EH (cell line): ENCODE measurements around the gene ZDHHC9.
A peak's percentile ranks its signal among the peaks of the same experiment; 100 is the strongest.
"Not testable (repeated sequence)": the region's sequence is repeated elsewhere in the genome, so short reads cannot be mapped to it uniquely, and the experiment has no call there.

Experiments
- DNase-seq: peaks from one replicate; pipeline ENCODE4 v3.0.0-alpha.2; 2015; ENCODE audit warnings: low read depth

Gene ZDHHC9

DNA sequence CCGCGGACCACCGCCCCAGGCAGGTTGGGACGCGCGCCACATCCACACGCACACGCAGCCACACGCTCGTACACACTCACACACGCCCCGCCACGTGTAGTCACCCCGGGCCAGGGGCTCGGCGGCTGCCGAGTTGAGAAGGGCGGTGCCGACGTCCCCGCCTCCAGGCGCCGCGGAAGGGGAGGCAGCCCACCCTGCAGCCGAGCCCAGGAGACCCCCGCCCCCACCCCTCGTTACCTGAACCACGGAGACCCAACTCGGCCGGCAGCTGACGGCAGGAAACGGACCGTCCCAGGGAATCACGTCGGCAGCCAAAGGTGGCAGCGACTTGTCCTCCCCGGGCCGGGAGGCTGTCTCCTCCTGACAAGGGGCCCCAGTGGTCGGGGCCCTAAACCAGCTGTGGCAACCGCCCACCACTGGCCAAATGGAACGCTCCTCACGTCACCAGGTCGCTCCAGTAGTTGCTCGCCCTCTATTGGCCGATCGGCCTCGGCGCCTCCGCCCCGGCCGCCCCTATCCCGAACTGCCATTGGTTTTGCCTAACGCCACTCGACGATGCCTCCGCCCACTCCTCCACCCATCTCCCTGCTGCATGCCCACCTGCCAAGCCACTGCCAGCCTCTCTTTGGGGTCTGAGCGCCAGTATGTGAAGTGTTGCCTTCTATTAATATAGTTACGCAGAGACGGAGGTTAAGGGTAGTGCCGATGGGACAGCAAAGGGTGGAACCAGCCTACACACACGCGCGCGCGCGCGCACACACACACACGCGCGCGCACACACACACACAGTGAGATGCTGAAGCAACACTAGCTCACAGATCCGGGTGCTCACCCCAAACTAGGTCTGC lies at the start of gene ZDHHC9:
Gene ZDHHC9, minus strand, starts transcription at position 428 of the 848 bp plus-strand sequence. CDS start 1,941 bp downstream, outside the sequence.
- peak; percentile 85 for DNase-seq

DNA sequence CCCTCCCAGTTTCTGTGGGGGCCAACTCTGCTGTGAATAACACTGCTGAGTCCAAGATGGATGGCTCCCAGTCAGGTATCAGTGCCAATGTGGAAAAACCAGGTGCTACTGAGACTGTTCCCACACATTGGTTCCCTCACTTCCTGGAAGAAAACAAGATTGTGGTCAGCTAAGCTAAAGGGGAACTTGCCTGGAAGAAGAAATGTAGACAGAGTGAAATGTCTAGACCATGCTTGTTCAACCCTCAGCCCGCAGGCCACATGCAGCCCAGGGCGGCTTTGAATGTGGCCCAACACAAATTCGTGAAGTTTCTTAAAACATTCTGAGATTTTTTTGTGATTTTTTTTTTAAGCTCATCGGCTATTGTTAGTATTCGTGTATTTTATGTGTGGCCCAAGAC lies 33.7 kb upstream of the ZDHHC9 start:
- DNase-seq = no peak

DNA sequence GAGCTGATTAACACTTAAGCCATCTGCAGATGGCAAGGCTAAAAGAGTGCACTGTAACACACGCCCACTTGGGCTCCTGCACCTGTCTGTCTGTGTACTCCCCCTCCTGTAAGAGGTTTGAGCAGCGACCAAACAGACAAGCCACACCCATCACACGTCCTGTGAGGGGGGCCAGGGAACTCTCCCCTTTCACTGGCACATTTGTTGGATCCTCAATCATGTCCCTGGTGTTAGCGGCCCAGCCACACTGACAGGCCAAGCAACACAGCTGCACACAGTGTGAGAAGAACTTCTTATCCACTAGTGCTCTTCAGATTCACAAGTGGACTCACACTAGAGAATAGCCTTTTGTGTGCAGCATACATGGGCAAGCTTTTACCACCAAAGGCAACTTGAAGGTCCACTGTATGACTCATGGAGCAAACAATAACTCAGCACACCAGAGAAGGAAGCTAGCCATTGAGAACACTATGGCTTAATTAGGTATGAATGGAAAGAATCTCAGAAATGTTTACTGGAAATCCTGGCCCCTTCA lies 33.2 kb upstream of the ZDHHC9 start:
- peak; percentile 76 for DNase-seq

DNA sequence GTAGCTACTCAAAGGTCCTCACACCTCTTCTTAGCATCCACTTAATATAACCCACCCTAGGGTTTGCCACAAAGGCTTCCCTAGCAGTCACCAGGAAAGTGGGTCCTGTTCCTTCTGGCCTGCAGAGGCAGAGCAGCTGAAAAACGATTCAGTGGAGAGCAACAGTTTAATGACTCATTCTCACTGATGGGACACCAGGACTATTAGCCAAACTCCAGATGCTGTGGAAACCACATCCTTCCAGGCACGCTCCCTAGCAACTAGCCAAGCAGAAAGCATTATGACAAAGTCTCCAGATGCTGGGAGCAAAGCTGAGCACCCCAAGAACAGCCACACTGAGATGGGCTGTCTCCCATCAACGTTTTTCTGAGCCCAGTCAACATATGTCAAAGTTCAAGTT lies 32.0 kb upstream of the ZDHHC9 start:
- peak; percentile 83 for DNase-seq

DNA sequence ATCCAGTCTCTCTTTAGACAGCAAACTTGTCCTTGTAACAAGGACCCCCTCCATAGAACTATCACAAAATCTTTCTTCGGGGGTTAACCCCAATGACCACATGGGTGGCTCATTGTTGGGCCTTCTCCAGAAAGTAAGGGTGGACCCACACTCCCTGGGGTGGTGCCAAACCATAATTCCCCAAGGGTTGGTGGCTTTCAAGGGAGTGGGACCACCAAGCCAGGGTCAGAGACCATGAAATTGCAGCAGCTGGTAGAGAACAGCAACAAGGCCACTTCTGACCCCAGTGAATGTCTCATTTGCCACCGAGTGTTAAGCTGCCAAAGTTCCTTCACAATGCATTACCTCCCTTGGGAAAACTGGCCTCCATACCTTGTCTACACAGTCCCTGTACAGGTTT lies 28.8 kb upstream of the ZDHHC9 start:
- no peak for DNase-seq

DNA sequence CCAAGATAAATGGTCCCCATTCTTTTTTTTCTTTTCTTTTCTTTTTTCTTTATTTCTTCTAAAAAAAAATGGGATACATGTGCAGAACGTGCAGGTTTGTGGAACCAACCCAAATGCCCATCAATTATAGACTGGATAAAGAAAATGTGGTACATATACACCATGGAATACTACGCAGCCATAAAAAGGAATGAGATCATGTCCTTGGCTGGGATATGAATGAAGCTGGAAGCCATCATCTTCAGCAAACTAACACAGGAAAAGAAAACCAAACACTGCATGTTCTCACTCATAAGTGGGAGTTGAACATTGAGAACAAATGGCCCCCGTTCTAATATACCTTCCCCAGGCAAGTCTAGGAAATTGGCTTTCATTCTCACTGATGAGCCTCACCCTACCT lies 22.6 kb upstream of the ZDHHC9 start:
- not testable (repeated sequence) for DNase-seq

DNA sequence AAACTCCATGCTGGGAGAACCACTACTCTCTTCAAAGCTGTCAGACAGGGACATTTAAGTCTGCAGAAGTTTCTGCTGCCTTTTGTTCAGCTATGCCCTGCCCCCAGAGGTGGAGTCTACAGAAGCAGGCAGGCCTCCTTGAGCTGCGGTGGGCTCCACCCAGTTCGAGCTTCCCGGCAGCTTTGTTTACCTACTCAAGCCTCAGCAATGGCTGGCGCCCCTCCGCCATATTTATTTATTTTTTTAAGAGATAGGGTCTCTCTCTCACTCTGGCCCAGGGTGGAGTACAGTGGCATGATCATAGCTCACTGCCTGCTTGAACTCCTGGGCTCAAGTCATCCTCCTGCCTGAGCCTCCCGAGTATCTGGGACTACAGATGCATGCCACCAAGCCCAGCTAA lies 15.4 kb upstream of the ZDHHC9 start:
- DNase-seq = not testable (repeated sequence)

DNA sequence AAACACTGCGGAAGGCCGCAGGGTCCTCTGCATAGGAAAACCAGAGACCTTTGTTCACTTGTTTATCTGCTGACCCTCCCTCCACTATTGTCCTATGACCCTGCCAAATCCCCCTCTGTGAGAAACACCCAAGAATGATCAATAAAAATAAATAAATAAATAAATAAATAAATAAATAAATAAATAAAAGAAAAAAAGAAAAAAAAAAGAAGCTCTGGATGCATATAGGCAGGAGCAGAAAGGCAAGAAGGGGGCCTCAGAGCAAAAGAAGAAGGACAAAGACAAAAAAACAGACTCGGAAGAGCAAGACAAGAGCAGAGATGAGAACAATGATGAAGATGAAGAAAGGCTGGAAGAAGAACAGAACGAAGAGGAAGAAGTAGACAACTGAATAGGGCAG lies 8.1 kb upstream of the ZDHHC9 start:
- not testable (repeated sequence) for DNase-seq

DNA sequence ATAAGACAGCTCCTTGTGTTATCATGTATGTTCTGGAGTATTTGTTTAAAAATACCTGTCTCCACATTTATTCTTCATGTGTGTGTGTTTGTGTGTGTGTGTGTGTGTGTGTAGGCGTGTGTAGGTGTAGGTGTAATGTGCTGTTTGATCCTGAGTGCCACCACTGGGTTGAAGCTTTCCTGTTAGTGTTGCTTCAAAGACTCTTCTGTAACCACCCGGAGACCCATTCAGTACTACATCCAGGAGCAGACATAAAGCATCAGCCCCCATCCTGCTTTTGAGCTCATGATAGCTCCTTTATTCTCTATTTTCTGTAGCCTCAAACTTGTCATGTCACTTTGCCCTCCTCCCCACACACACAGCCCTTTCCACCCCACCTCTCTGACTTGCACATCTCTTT lies 3.0 kb upstream of the ZDHHC9 start:
- no peak for DNase-seq

DNA sequence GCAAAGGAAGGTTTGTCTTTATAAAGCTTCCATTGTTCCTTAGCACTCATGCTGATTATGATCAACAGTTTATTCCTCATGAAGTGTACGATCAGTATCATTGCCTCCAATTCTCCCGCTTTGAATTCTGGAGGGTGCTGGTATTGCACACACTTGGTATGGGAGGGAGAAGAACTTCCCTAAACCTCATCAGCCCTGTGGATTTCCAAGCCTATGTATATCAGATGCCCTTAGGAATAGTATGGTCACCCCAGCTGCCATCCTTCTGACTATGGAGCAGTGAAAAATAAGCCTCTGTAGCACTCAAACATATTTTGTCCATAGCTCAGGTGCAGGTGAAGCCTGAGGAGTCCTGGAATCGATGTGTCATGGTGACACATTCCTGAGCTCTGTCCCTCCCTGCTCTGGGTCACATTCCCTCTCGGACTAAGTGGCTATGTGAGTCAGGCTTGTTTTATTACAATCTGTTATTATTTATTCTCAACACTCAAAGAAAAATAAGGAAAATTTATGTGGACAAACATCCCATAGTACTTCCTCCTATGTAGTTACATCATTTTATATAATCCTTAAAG lies 2.0 kb upstream of the ZDHHC9 start:
- no peak for DNase-seq

DNA sequence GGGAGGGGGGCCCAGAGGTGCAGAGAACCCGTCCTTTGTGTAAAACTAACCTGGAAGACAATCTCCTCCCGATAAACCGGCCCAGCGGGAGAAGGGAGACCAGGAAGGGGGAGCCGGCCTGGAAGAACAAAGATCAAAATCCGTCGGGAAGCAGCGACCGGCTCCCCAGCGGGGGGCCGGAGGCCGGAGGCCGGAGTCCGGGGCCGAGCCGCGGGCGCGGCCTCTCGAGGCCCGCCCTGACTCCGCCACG lies 552 bp downstream of the ZDHHC9 start:
- no peak for DNase-seq

DNA sequence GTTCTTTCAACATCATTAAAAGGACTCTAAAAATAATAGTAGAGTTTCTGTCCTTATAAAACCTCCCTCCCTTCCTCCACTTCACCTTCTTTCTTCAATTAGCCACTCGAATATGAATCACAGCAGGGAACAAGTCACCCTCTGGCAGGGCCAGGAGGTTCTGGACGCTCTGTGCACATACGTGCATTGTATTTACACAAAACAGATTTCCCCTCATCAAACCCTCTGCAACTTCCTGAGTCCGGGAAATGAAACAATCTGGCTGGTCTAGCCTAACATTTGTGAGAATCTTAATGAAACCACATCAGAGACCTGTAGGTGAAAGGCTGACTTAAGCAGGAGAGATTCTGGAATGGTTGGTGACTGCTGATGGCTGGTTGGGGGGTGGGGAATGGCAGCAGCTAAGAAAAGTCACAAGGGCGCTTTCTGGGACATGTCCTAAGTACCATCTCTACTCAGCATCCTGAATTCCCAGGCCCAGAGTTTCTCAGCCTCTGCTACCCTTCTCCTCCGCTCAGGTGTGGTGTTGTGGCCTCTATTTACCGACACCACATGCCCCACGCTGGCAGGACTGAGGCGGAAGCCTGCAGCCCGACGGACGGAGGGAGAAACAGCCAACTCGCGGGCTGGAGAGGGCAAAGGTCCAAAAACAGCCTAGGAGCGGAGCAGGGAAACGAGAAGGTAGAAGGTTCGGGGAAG lies 1.0 kb downstream of the ZDHHC9 start:
- peak; percentile 51 for DNase-seq

DNA sequence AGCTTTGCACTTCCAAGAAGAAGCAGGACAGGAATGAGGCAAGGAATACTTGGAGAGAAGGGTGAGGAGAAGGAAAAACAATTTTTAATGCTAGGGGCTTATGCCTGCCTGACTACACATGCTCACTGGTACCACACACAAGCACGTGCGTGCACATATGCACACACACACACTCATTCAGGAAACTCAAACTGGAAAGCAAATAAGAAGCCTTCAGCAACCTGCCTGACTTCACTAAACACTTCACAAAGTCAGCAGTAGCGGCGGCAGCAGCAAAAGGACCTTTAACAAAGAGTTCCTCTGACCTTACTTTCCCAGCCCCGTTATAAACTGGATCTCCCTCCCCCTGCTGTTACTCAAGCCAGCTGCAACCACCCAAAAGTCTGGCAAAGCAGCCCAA lies 3.3 kb downstream of the ZDHHC9 start:
- DNase-seq = no peak

DNA sequence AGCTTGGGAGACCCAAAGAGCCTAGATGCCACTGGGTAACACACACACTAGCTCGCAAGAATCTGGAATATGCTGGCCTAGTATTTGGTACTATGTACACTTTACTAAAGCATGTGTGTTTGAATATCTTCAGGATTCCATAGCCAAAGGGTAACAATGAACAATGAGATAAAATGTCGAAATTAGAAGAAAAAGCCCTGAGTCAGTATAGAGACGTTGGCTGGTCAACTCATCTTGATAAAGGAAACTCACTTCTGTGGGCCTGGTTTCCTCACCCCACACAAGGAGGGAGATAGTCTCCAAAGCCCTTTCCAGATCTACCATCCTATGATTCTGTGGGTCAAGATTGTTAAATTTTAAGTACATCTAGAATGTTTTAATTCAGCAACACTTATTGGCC lies 6.9 kb downstream of the ZDHHC9 start:
- no peak for DNase-seq

DNA sequence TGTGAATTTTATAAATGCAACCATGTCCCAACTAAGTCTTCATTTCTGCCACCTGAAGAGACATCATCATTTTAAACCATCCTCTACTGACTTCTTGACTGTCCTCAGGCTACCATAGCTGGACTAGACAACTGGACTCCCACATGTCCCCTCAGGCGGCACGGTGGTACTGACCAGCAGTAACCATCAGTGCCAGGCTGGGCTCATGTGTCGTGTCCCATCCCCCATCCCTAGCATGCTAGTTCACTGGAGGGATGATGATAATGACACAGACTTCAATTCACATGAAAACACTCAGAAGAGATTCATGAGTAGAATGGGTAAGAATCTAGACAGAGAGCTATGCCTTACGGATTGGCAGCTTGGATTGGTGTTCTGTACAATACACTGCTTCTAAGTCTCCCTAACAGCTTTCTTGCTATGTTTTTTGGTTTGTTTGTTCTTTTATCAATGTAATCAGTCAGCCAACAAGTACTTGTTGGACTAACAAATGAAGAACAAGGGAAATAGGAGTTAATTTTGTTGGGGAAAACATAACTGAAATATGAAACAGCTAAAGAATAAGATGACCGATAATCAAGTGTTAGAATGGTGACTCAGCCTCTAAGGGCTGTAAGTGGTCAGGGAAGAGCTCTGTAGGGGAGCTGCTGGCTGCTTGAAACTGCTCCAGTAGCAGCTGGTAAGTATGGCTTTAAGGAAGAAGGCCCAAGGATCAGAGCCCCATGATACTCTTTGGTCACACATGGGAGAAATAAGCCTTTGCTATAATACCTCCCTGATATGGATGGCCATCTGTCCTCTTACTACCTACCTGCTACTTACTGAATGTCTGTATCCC lies 10.3 kb downstream of the ZDHHC9 start:
- peak; percentile 73 for DNase-seq

DNA sequence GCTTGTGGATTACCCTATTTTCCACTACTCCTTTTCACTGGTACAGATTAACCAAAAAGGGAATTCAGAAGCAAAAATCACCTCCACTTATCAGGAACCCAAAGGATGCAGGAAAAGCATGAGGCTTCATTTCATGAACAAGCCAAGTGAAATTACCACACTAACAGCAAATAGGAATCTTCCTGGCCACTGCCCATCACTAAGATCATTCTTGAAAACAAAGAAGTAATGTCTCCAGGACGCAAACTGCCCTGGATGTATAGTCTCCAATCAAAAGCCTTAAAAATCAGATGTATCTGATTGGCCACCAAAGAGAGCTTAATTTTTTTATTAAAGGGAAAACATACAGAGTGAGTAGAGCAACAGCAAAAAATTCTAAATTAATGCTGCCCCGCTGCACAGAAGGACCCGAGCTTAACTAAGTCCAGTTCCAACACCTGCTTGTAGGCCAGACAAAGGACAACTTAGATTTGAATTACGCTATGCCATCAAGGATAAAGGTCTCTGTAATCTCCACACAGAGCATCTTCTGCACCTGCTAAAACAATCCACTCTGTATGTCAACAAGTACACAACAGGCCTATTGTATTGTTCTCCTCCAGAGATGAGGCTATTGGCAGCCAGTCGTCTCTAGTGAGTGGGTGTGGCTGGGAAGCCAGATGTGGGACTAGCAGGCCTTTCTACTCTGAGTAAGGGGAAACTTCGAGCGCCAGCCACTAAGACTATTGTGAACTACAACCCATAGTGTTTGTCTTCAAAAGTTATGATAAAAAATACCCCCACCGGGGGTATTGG lies 12.4 kb downstream of the ZDHHC9 start:
- DNase-seq = no peak

DNA sequence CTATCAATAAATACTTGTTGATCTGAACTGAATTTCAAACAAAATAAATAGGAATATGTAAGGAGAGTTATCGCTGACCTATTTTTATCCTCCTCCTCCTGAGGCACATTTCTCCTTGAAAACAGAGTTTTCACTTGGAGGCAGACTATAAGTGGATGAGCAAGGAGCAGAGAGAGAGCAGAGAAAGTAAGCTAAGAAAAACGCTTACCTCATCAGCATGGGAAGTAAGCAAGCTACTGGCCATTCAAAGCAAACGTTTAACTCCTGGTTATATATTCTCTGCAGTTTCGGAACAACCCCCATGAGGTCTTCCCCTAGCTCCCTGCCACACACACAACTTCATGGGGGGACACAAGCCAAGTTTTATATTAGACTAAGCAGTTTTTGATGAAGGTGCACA lies 13.2 kb downstream of the ZDHHC9 start:
- DNase-seq = no peak

DNA sequence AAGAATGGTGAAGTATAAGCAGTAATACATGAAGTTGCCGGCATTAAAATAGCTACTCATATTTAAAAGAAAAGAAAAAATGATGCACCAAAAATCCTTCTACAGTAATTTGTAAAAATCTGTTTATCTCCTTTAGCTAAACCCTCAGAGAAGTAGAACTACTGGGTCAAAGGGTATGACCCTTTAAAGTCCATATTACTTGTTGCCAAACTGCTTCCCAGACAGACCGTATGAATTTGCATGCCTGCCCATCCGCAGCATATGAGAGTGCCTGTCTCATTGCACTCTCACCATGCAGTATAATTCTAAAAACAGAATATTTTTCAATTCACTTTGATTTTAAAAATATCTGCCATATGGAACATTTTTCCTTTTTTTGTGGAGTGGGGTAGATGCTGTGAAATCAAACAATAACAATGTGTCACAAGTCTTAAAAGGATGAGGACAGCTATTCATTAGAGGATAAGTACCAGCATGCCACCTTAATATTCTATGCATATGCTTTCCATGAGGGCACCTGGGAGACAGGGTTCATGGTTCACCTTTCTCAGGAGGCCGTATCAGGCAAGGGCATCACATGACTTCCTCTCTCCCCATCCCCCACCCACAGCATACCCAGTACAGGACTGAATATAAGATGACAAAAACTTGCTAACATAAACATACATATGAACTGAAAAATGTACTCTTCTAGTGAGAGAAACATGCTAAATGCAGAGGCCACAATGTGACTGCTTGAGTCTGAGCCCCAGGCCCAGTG lies 17.8 kb downstream of the ZDHHC9 start:
- no peak for DNase-seq

DNA sequence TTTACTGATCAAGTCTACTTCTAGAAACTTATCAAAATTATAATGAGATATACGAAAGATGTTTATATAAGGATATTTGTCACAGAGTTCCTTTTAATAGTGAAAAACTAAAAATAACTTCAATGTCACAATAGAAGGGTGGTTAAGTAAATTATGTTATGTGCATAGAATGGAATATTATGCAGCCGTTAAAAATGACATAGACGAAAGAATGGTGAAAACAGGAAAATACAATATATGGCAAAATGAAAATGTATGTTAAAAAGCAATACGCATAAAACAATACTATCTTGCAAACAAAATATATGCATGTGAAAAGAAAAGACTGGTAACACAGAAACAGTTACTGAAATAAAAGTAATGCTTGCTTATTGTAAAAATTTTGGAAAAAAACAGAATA lies 19.1 kb downstream of the ZDHHC9 start:
- DNase-seq = no peak

DNA sequence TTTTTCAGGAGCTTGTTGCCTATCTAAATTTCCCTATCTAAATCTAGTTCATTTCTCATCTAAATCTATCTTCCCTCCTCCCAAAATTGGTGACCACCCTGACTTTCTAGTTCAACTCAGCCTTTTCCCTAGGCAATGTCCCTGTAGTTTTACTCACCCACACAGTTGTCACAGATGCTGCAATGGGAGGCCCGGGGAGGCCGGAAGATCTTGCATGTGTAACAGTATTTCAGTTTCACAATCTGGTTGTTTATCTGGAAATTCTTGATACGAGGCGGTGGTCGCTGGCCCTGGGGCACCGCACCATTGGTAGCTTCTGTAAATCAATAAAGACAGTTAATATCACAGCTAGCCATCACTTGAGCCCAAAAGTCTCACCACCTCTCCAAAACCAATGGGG lies 20.2 kb downstream of the ZDHHC9 start:
- no peak for DNase-seq

DNA sequence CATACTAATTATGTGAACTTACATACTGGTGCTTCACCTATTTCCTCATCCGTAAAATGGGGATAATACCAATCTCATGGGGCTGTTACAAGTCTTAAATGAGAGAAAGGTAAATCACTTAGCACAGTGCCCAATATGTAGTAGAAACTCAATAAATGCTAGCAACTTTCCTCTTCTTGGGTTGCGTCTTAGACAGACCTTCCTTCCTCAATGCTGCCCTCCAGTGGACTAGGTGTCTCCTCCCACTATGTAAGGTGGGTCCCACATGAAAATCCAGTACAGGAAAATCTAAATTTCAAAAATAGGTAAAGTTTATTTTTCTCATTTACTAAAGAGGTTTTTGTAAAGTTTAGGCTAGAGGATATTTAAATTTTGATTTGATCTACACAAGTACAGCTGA lies 20.6 kb downstream of the ZDHHC9 start:
- DNase-seq = peak; percentile 39
